ENCODE measurements around the gene MCF2L.

MCF2L gene

GRCh38 chr13:112983042-112983305, 14.0 kb downstream of the MCF2L start:
- Histone ChIP-seq H3K14ac (ENCODE audit: low read length) (peak overlapping the region; percentile 98), H3K4me3 (ENCODE audit: low read length in 2 of 2) (no peak overlapping the region), H2AFZ (ENCODE audit: low read length) (no peak overlapping the region), H3K23ac (ENCODE audit: low read depth, low read length, poor library complexity) (peak overlapping the region; percentile 80), H2AK5ac (ENCODE audit: low read depth, low read length) (peak overlapping the region; percentile 95), H3K4me2 (ENCODE audit: insufficient read depth, low read length, poor library complexity, severe bottlenecking) (no peak overlapping the region), H3K4ac (ENCODE audit: low read length) (no peak overlapping the region), H4K8ac (ENCODE audit: low read depth, low read length) (no peak overlapping the region), H2BK120ac (ENCODE audit: low read depth, low read length) (no peak overlapping the region), H3K27ac (replicated peaks; ENCODE audit: low read length) (no peak overlapping the region), H3K9ac (ENCODE audit: low read depth, low read length, poor library complexity) (peak overlapping the region; percentile 86), H2BK5ac (ENCODE audit: low read length) (no peak overlapping the region), H3K18ac (ENCODE audit: low read length) (peak overlapping the region; percentile 89), H2BK15ac (ENCODE audit: low read length) (peak overlapping the region; percentile 21), H2BK12ac (ENCODE audit: low read length) (no peak overlapping the region), H3K36me3 (replicated peaks in 1 of 2; ENCODE audit: control insufficient read depth in 2 of 2, insufficient read depth in 2 of 2, low read length in 2 of 2) (no peaks in the 10 kb centered on the region), H3K4me1 (ENCODE audit: control insufficient read depth in 2 of 2, insufficient read depth in 1 of 2, low read depth in 1 of 2, low read length in 2 of 2) (peaks cover 8 to 24% of the 10 kb centered on the region in 2 donors), H3K27me3 (ENCODE audit: control insufficient read depth in 3 of 3, insufficient read depth in 3 of 3, low read depth in 1 of 3, low read length in 3 of 3) (no peaks in the 10 kb centered on the region), H3K79me1 (ENCODE audit: low read depth, low read length) (peaks cover 18% of the 10 kb centered on the region), H3K9me3 (replicated peaks in 1 of 2; ENCODE audit: control insufficient read depth in 2 of 2, insufficient read depth in 1 of 2, low read depth in 1 of 2, low read length in 2 of 2) (peaks cover 1 to 2% of the 10 kb centered on the region in 2 donors), H4K91ac (ENCODE audit: low read depth, low read length, poor library complexity) (no peak overlapping the region)
- DNase-seq (ENCODE audit: low spot score), result no peak
- WGBS, 2 donors (ENCODE audit: extremely low coverage in 2 of 2, insufficient read length in 2 of 2, insufficient replicate concordance in 1 of 2), result no CpG with 5 or more reads among the region's 5 CpGs

- H3K23ac ChIP-seq (ENCODE audit: low read depth, low read length, poor library complexity), result peak overlapping the region; percentile 55
- H2BK15ac ChIP-seq (ENCODE audit: low read length), result peak overlapping the region; percentile 21
- no peak for DNase-seq (ENCODE audit: low spot score)
- no peak overlapping the region for H2BK5ac ChIP-seq (ENCODE audit: low read length)
- H3K4ac ChIP-seq (ENCODE audit: low read length), result no peak overlapping the region
- H2BK120ac ChIP-seq (ENCODE audit: low read depth, low read length), result peak overlapping the region; percentile 67
- peak overlapping the region; percentile 64 for H4K91ac ChIP-seq (ENCODE audit: low read depth, low read length, poor library complexity)
- no peak overlapping the region for H3K4me2 ChIP-seq (ENCODE audit: insufficient read depth, low read length, poor library complexity, severe bottlenecking)
- H3K79me1 ChIP-seq (ENCODE audit: low read depth, low read length), result peaks cover 18% of the 10 kb centered on the region
- H2AK5ac ChIP-seq (ENCODE audit: low read depth, low read length), result peak overlapping the region; percentile 52
- H4K8ac ChIP-seq (ENCODE audit: low read depth, low read length), result no peak overlapping the region
- no peaks in the 10 kb centered on the region for H3K36me3 ChIP-seq (replicated peaks in 1 of 2; ENCODE audit: control insufficient read depth in 2 of 2, insufficient read depth in 2 of 2, low read length in 2 of 2)
- H2AFZ ChIP-seq (ENCODE audit: low read length), result no peak overlapping the region
- peak overlapping the region; percentile 65 for H3K18ac ChIP-seq (ENCODE audit: low read length)
- no CpG with 5 or more reads among the region's 27 CpGs for whole genome bisulfite sequencing, 2 donors (ENCODE audit: extremely low coverage in 2 of 2, insufficient read length in 2 of 2, insufficient replicate concordance in 1 of 2)
- peak overlapping the region; percentile 98 for H3K14ac ChIP-seq (ENCODE audit: low read length)
- no peak overlapping the region for H3K27ac ChIP-seq (replicated peaks; ENCODE audit: low read length)
- H3K4me1 ChIP-seq (ENCODE audit: control insufficient read depth in 2 of 2, insufficient read depth in 1 of 2, low read depth in 1 of 2, low read length in 2 of 2), result peaks cover 8 to 21% of the 10 kb centered on the region in 2 donors
- no peak overlapping the region for H3K4me3 ChIP-seq (ENCODE audit: low read length in 2 of 2)
- peaks cover 1 to 2% of the 10 kb centered on the region in 2 donors for H3K9me3 ChIP-seq (replicated peaks in 1 of 2; ENCODE audit: control insufficient read depth in 2 of 2, insufficient read depth in 1 of 2, low read depth in 1 of 2, low read length in 2 of 2)
- no peaks in the 10 kb centered on the region for H3K27me3 ChIP-seq (ENCODE audit: control insufficient read depth in 3 of 3, insufficient read depth in 3 of 3, low read depth in 1 of 3, low read length in 3 of 3)
- H2BK12ac ChIP-seq (ENCODE audit: low read length), result no peak overlapping the region
- peak overlapping the region; percentile 72 for H3K9ac ChIP-seq (ENCODE audit: low read depth, low read length, poor library complexity)
These were observed 14.6 kb downstream of the MCF2L start for GRCh38 chr13:112983428-112984196.

- peak overlapping the region; percentile 66 for H2BK5ac ChIP-seq (ENCODE audit: low read length)
- H3K4me3 ChIP-seq (ENCODE audit: low read length in 2 of 2), result no peak overlapping the region
- peaks cover 8 to 19% of the 10 kb centered on the region in 2 donors for H3K4me1 ChIP-seq (ENCODE audit: control insufficient read depth in 2 of 2, insufficient read depth in 1 of 2, low read depth in 1 of 2, low read length in 2 of 2)
- H3K14ac ChIP-seq (ENCODE audit: low read length), result no peak overlapping the region
- H3K9me3 ChIP-seq (replicated peaks in 1 of 2; ENCODE audit: control insufficient read depth in 2 of 2, insufficient read depth in 1 of 2, low read depth in 1 of 2, low read length in 2 of 2), result peaks cover 1 to 2% of the 10 kb centered on the region in 2 donors
- H4K91ac ChIP-seq (ENCODE audit: low read depth, low read length, poor library complexity), result no peak overlapping the region
- no peaks in the 10 kb centered on the region for H3K27me3 ChIP-seq (ENCODE audit: control insufficient read depth in 3 of 3, insufficient read depth in 3 of 3, low read depth in 1 of 3, low read length in 3 of 3)
- H3K4ac ChIP-seq (ENCODE audit: low read length), result no peak overlapping the region
- no peak overlapping the region for H3K18ac ChIP-seq (ENCODE audit: low read length)
- no peak overlapping the region for H3K23ac ChIP-seq (ENCODE audit: low read depth, low read length, poor library complexity)
- no peak overlapping the region for H3K4me2 ChIP-seq (ENCODE audit: insufficient read depth, low read length, poor library complexity, severe bottlenecking)
- no peak overlapping the region for H3K9ac ChIP-seq (ENCODE audit: low read depth, low read length, poor library complexity)
- no peak overlapping the region for H2BK15ac ChIP-seq (ENCODE audit: low read length)
- no peaks in the 10 kb centered on the region for H3K36me3 ChIP-seq (replicated peaks in 1 of 2; ENCODE audit: control insufficient read depth in 2 of 2, insufficient read depth in 2 of 2, low read length in 2 of 2)
- H3K79me1 ChIP-seq (ENCODE audit: low read depth, low read length), result peaks cover 18% of the 10 kb centered on the region
- H2BK120ac ChIP-seq (ENCODE audit: low read depth, low read length), result no peak overlapping the region
- no peak overlapping the region for H2AK5ac ChIP-seq (ENCODE audit: low read depth, low read length)
- no peak overlapping the region for H2AFZ ChIP-seq (ENCODE audit: low read length)
- H2BK12ac ChIP-seq (ENCODE audit: low read length), result no peak overlapping the region
- no peak for DNase-seq (ENCODE audit: low spot score)
- H4K8ac ChIP-seq (ENCODE audit: low read depth, low read length), result no peak overlapping the region
- no peak overlapping the region for H3K27ac ChIP-seq (replicated peaks; ENCODE audit: low read length)
- no CpG with 5 or more reads among the region's 11 CpGs for WGBS, 2 donors (ENCODE audit: extremely low coverage in 2 of 2, insufficient read length in 2 of 2, insufficient replicate concordance in 1 of 2)
These were observed 15.5 kb downstream of the MCF2L start for GRCh38 chr13:112984501-112984900.

GRCh38 chr13:112984954-112985802, 16.2 kb downstream of the MCF2L start:
- H3K9ac ChIP-seq (ENCODE audit: low read depth, low read length, poor library complexity), result no peak overlapping the region

More at GRCh38 chr13:112984954-112985802, 16.2 kb downstream of the MCF2L start:
- Histone ChIP-seq H3K4ac (ENCODE audit: low read length) (no peak overlapping the region), H3K27me3 (ENCODE audit: control insufficient read depth in 3 of 3, insufficient read depth in 3 of 3, low read depth in 1 of 3, low read length in 3 of 3) (no peaks in the 10 kb centered on the region), H3K4me2 (ENCODE audit: insufficient read depth, low read length, poor library complexity, severe bottlenecking) (no peak overlapping the region), H2BK15ac (ENCODE audit: low read length) (no peak overlapping the region), H3K23ac (ENCODE audit: low read depth, low read length, poor library complexity) (no peak overlapping the region), H3K36me3 (replicated peaks in 1 of 2; ENCODE audit: control insufficient read depth in 2 of 2, insufficient read depth in 2 of 2, low read length in 2 of 2) (no peaks in the 10 kb centered on the region), H2BK12ac (ENCODE audit: low read length) (no peak overlapping the region), H3K14ac (ENCODE audit: low read length) (peak overlapping the region; percentile 82), H2BK120ac (ENCODE audit: low read depth, low read length) (no peak overlapping the region), H3K4me3 (ENCODE audit: low read length in 2 of 2) (no peak overlapping the region), H3K18ac (ENCODE audit: low read length) (peak overlapping the region; percentile 76), H4K8ac (ENCODE audit: low read depth, low read length) (peak overlapping the region; percentile 17), H3K79me1 (ENCODE audit: low read depth, low read length) (peaks cover 22% of the 10 kb centered on the region), H4K91ac (ENCODE audit: low read depth, low read length, poor library complexity) (no peak overlapping the region), H2AK5ac (ENCODE audit: low read depth, low read length) (peak overlapping the region; percentile 70), H2AFZ (ENCODE audit: low read length) (no peak overlapping the region), H3K9me3 (replicated peaks in 1 of 2; ENCODE audit: control insufficient read depth in 2 of 2, insufficient read depth in 1 of 2, low read depth in 1 of 2, low read length in 2 of 2) (peaks cover 8 to 9% of the 10 kb centered on the region in 2 donors), H2BK5ac (ENCODE audit: low read length) (peak overlapping the region; percentile 66), H3K27ac (replicated peaks; ENCODE audit: low read length) (no peak overlapping the region), H3K4me1 (ENCODE audit: control insufficient read depth in 2 of 2, insufficient read depth in 1 of 2, low read depth in 1 of 2, low read length in 2 of 2) (peaks cover 3 to 16% of the 10 kb centered on the region in 2 donors)
- DNase-seq (ENCODE audit: low spot score), result no peak
- WGBS, 2 donors (ENCODE audit: extremely low coverage in 2 of 2, insufficient read length in 2 of 2, insufficient replicate concordance in 1 of 2), result no CpG with 5 or more reads among the region's 30 CpGs

All from neuronal stem cell (in vitro differentiated cells).